Stomach (tissue), 4 donors: ENCODE measurements around the gene COX7A2L.

Experiments
- CTCF ChIP-seq, 7 experiments: fragments of 450-650 bp in 4 of 7; fragments of 200-600 bp in 3 of 7; sonication (generic) in 3 of 7; IDR thresholded peaks; one replicate each; pipeline ENCODE4 v1.5.1; 2016 to 2019; ENCODE audit warnings: antibody characterized with exemption in 7 of 7, control low read depth in 2 of 7, mild to moderate bottlenecking in 1 of 7
- POLR2A ChIP-seq, 4 donors: fragments of 450-650 bp; IDR thresholded peaks; one replicate each; pipeline ENCODE4 v1.6.1; 2016; ENCODE audit warnings: antibody characterized with exemption in 4 of 4, control low read depth in 2 of 4, mild to moderate bottlenecking in 1 of 4, moderate library complexity in 1 of 4
- POLR2AphosphoS5 ChIP-seq, 3 donors: sonication (generic); formaldehyde crosslinking; IDR thresholded peaks; one replicate each; pipeline ENCODE4 v1.6.1; 2016; ENCODE audit warnings: antibody characterized with exemption in 3 of 3

- no peak for TF ChIP-seq CTCF (IDR thresholded peaks at IDR 0.05)
- no peak for TF ChIP-seq POLR2A (IDR thresholded peaks at IDR 0.05)
- TF ChIP-seq POLR2AphosphoS5 (IDR thresholded peaks at IDR 0.05) = no peak
Observed at GRCh38 chr2:42310007-42310515, 51.0 kb downstream of the COX7A2L start.
